GM23248 (cell line): ENCODE measurements around the gene ATE1. TPM values are rescaled to one million over a fixed set of nuclear protein-coding genes. Genes with fewer than 3 reads are reported as not detected.
A peak's percentile ranks its signal among the peaks of the same experiment; 100 is the strongest.

Experiments used
- DNase-seq: peaks from one replicate; pipeline ENCODE4 v3.0.0-alpha.2; 2015
- H2AFZ ChIP-seq: fragments of 200-600 bp; sonication (generic); 2 replicates; pipeline ENCODE4 v1.6.1; 2016; ENCODE audit warnings: antibody characterized with exemption
- H3F3A ChIP-seq: fragments of 200-600 bp; sonication (generic); 2 replicates; pipeline ENCODE4 v1.6.1; 2016; ENCODE audit warnings: mild to moderate bottlenecking, antibody characterized with exemption, mixed run types; ENCODE audit not compliant: insufficient read depth
- H3K27ac ChIP-seq: fragments of 200-600 bp; sonication (generic); 2 replicates; pipeline ENCODE4 v1.5.1; 2016; ENCODE audit warnings: mild to moderate bottlenecking
- H3K27me3 ChIP-seq: fragments of 200-600 bp; sonication (generic); replicated peaks from 2 replicates; pipeline ENCODE4 v1.6.1; 2016; ENCODE audit warnings: mild to moderate bottlenecking; ENCODE audit not compliant: insufficient read depth
- H3K36me3 ChIP-seq: fragments of 200-600 bp; sonication (generic); 2 replicates; pipeline ENCODE4 v1.6.1; 2016; ENCODE audit warnings: low read depth, mild to moderate bottlenecking
- H3K4me1 ChIP-seq: fragments of 200-600 bp; sonication (generic); 2 replicates; pipeline ENCODE4 v1.6.1; 2016; ENCODE audit warnings: mild to moderate bottlenecking; ENCODE audit not compliant: insufficient read depth
- H3K4me2 ChIP-seq: fragments of 200-600 bp; sonication (generic); one replicate; pipeline ENCODE4 v1.6.1; 2016; ENCODE audit warnings: mild to moderate bottlenecking; ENCODE audit not compliant: unreplicated experiment
- H3K4me3 ChIP-seq: fragments of 200-600 bp; sonication (generic); 2 replicates; pipeline ENCODE4 v1.5.1; 2016; ENCODE audit warnings: mild to moderate bottlenecking
- H3K79me2 ChIP-seq: fragments of 200-600 bp; sonication (generic); 2 replicates; pipeline ENCODE4 v1.6.1; 2016; ENCODE audit warnings: mild to moderate bottlenecking; ENCODE audit not compliant: insufficient read depth
- H3K9ac ChIP-seq: fragments of 200-600 bp; sonication (generic); 2 replicates; pipeline ENCODE4 v1.6.1; 2016; ENCODE audit warnings: mild to moderate bottlenecking
- H3K9me2 ChIP-seq: fragments of 200-600 bp; sonication (generic); 2 replicates; pipeline ENCODE4 v1.6.1; 2016; ENCODE audit warnings: mixed run types, mild to moderate bottlenecking, moderate library complexity; ENCODE audit not compliant: insufficient read depth
- H3K9me3 ChIP-seq: fragments of 200-600 bp; sonication (generic); one replicate; pipeline ENCODE4 v1.6.1; 2017; ENCODE audit warnings: low read depth
- H4K20me1 ChIP-seq: fragments of 200-600 bp; sonication (generic); 2 replicates; pipeline ENCODE4 v1.6.0; 2016; ENCODE audit not compliant: insufficient read depth
- EZH2 ChIP-seq: fragments of 200-600 bp; sonication (generic); IDR thresholded peaks from 2 replicates; pipeline ENCODE4 v1.6.1; 2018; ENCODE audit warnings: antibody characterized with exemption, mild to moderate bottlenecking; ENCODE audit not compliant: insufficient read depth, poor library complexity, severe bottlenecking
- EZH2phosphoT487 ChIP-seq: fragments of 200-600 bp; sonication (generic); IDR thresholded peaks from 2 replicates; pipeline ENCODE4 v1.6.1; 2018; ENCODE audit warnings: antibody characterized with exemption, moderate library complexity, mild to moderate bottlenecking, low read depth; ENCODE audit not compliant: insufficient read depth
- whole genome bisulfite sequencing, 2 experiments: methylation state at CpG; one replicate each; pipeline ENCODE4 v1.1.6; 2015 to 2017; ENCODE audit warnings: low lambda C conversion rate in 2 of 2, low coverage in 1 of 2; ENCODE audit errors: missing lambda C conversion rate in 2 of 2; 5-methylcytosine and 5-hydroxymethylcytosine counted together
- in situ Hi-C: fragments of 300-500 bp; cut with MboI; formaldehyde crosslinking; loops from 2 replicates; pipeline ENCODE4 v1.15.0; 2020
- polyA plus RNA-seq: library from polyadenylated mRNA; unstranded; fragments of >200 nt; fragmentation: Nextera tagmentation; extraction: Ambion mirVana; gene quantifications from 2 replicates; pipeline ENCODE4 v1.2.1, GENCODE V29; 2016
- total RNA-seq: library from RNA; depleted of rRNA; stranded (reverse); fragments of >200 nt; shearing (Covaris generic); gene quantifications from 2 replicates; pipeline ENCODE4 v1.2.3, GENCODE V29; 2014

The ATE1 gene
- total and polyA plus RNA-seq, 2 experiments from 2014 or later: 14.8 to 19.1 TPM

- H3K4me3 ChIP-seq: peak overlapping the region; percentile 33; the same call in 1 of the 2 replicates
- peak overlapping the region; percentile 83 for H3K4me2 ChIP-seq
- no peaks in the 10 kb centered on the region for H3K36me3 ChIP-seq
- no peaks in the 10 kb centered on the region for H4K20me1 ChIP-seq
- H3K27ac ChIP-seq: peak overlapping the region; percentile 89
- in situ Hi-C loops: no loop called here
- 24 to 27% methylated on average over 6 of the region's 6 CpGs for WGBS, 2 experiments
- DNase-seq: peak; percentile 92
- TF ChIP-seq EZH2 (no peak), EZH2phosphoT487 (no peak)
- peak overlapping the region; percentile 22; the same call in 1 of the 2 replicates for H2AFZ ChIP-seq
- no peaks in the 10 kb centered on the region for H3K9me2 ChIP-seq
- no peaks in the 10 kb centered on the region for H3K9me3 ChIP-seq
- no peaks in the 10 kb centered on the region for H3K79me2 ChIP-seq
- peaks cover 20% of the 10 kb centered on the region for H3K4me1 ChIP-seq
- H3K9ac ChIP-seq: peak overlapping the region; percentile 66
- peaks cover 29% of the 10 kb centered on the region for H3F3A ChIP-seq
- no peaks in the 10 kb centered on the region for H3K27me3 ChIP-seq
Observed at GRCh38 chr10:121753726-121754476, 173.9 kb downstream of the ATE1 start.

- Histone ChIP-seq H3K9ac (no peak overlapping the region), H3K36me3 (no peaks in the 10 kb centered on the region), H3K4me3 (no peak overlapping the region), H3K79me2 (no peaks in the 10 kb centered on the region), H3K27me3 (no peaks in the 10 kb centered on the region), H3K4me2 (no peak overlapping the region), H3K27ac (no peak overlapping the region), H3F3A (peaks cover 29% of the 10 kb centered on the region), H2AFZ (no peak overlapping the region), H3K9me2 (no peaks in the 10 kb centered on the region), H3K4me1 (peaks cover 20% of the 10 kb centered on the region), H3K9me3 (no peaks in the 10 kb centered on the region), H4K20me1 (no peaks in the 10 kb centered on the region)
- WGBS, 2 experiments: 90 to 93% methylated on average over 3 of the region's 3 CpGs
- in situ Hi-C loops: no loop called here
- no peak for DNase-seq
- no peak for TF ChIP-seq EZH2phosphoT487
Observed at GRCh38 chr10:121751191-121751760, 176.6 kb downstream of the ATE1 start.

DNA sequence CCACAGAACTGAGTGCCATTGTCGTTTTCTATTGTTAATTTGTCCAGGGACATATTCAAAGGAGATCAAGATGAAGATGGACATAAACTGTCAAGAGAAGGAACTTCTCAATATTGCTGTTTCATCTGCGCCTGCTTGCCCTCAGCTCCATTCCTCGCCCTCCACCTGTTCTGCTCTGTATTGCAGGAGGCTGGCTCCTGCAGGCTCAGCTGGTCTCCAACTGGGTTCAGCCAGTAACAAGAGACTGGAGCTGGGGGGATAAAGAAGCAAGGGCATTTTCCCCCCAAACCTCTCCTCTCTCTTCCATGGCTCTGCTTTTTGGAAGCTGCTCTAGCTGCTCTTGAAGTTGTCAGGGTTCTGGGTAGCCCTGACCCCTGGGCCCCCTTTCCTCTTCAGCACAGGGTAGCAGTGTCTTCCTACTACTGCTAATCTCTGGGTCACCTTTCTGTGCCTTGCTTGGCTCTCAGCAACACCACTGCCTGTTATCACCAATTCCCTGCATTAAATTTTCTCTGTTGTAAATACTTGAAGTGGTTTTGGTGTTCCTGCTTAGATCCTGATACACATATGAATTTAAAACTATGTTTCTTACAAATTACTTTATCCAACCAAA lies 180.6 kb downstream of the ATE1 start:
- in situ Hi-C loops: no loop called here
- Histone ChIP-seq H3K9ac (no peak overlapping the region), H3K4me1 (no peaks in the 10 kb centered on the region), H3K79me2 (no peaks in the 10 kb centered on the region), H3K4me3 (no peak overlapping the region), H3K9me2 (no peaks in the 10 kb centered on the region), H3K36me3 (peaks cover 6% of the 10 kb centered on the region; the same call in 1 of the 2 replicates), H3K27me3 (no peaks in the 10 kb centered on the region), H3K9me3 (no peaks in the 10 kb centered on the region), H3K27ac (no peak overlapping the region), H3F3A (no peaks in the 10 kb centered on the region), H4K20me1 (no peaks in the 10 kb centered on the region), H3K4me2 (no peak overlapping the region), H2AFZ (no peak overlapping the region)
- WGBS, 2 experiments: 74 to 78% methylated on average over 3 of the region's 3 CpGs
- TF ChIP-seq EZH2phosphoT487 (no peak), EZH2 (no peak)
- no peak for DNase-seq

DNA sequence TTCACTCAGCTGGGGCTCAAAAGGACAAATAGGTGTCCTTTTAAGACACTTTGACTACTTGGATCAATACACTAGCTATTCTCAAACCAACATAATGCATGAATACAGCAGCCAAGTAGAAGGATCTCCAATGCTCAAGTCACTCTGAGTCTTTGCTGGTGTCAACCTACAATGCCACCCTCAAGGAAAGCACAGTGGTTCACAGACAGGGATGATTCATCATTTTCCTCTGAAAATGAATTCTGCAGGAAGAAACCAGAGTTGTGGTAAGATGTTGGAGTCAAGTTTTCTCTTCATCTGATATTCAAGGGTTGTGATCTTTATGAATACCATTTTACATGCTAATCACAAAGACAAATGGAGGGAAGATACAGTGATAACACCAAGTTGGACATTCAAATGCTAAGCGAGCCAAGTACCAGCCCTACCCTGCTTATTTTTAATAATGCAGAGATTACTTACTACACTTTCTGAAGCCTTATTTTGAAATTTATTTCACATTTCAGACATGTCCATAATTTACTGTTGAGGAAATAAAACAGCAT lies 186.5 kb downstream of the ATE1 start:
- H3K36me3 ChIP-seq: peaks cover 6% of the 10 kb centered on the region; the same call in 1 of the 2 replicates
- H2AFZ ChIP-seq: no peak overlapping the region
- no peak overlapping the region for H3K4me3 ChIP-seq
- H3K27ac ChIP-seq: no peak overlapping the region
- H3K9me3 ChIP-seq: no peaks in the 10 kb centered on the region
- H3K4me1 ChIP-seq: no peaks in the 10 kb centered on the region
- no peaks in the 10 kb centered on the region for H4K20me1 ChIP-seq
- no peaks in the 10 kb centered on the region for H3K9me2 ChIP-seq
- 0% methylated on average over 1 of the region's 1 CpG for WGBS, 2 experiments
- no peak overlapping the region for H3K9ac ChIP-seq
- no peak overlapping the region for H3K4me2 ChIP-seq
- no peaks in the 10 kb centered on the region for H3K79me2 ChIP-seq
- H3F3A ChIP-seq: no peaks in the 10 kb centered on the region
- peak; percentile 10 for DNase-seq
- H3K27me3 ChIP-seq: no peaks in the 10 kb centered on the region
- TF ChIP-seq EZH2phosphoT487 (no peak), EZH2 (no peak)
- in situ Hi-C loops: no loop called here
